Measurements from ENCODE around the gene SEMA3A. TPM values are rescaled to one million over a fixed set of nuclear protein-coding genes. Genes with fewer than 3 reads are reported as not detected.

The SEMA3A gene
- total and polyA plus RNA-seq, 2 of the 13 experiments (the other 11 are each of a cell fraction or from before 2014, with no cell fraction given): 0.29 to 1.2 TPM

- TF ChIP-seq KLF6 (CRISPR knock-in tag; IDR thresholded peaks at IDR 0.05) (no peak), ZNF576 (CRISPR knock-in tag; IDR thresholded peaks at IDR 0.05) (no peak), ZFP41 (CRISPR knock-in tag; IDR thresholded peaks at IDR 0.05; ENCODE audit: borderline replicate concordance) (no peak), ZNF441 (CRISPR knock-in tag; IDR thresholded peaks at IDR 0.05; ENCODE audit: borderline replicate concordance) (no peak), TRIM24 (CRISPR knock-in tag; IDR thresholded peaks at IDR 0.05) (no peak), KAT7 (CRISPR knock-in tag; IDR thresholded peaks at IDR 0.05; ENCODE audit: borderline replicate concordance) (no peak), NKX3-1 (CRISPR knock-in tag; IDR thresholded peaks at IDR 0.05) (no peak), KLF15 (CRISPR knock-in tag; IDR thresholded peaks at IDR 0.05; ENCODE audit: borderline replicate concordance) (no peak), DNMT3B (CRISPR knock-in tag; conservative IDR thresholded peaks at IDR 0.05) (no peak), NR3C1 (CRISPR knock-in tag; IDR thresholded peaks at IDR 0.05) (no peak), BCL6 (CRISPR knock-in tag; IDR thresholded peaks at IDR 0.05) (no peak), ZNF605 (CRISPR knock-in tag; IDR thresholded peaks at IDR 0.05) (no peak), PHF8 (CRISPR knock-in tag; IDR thresholded peaks at IDR 0.05) (no peak), ZNF75D (CRISPR knock-in tag; IDR thresholded peaks at IDR 0.05; ENCODE audit: borderline replicate concordance) (no peak), KDM1A (CRISPR knock-in tag; IDR thresholded peaks at IDR 0.05) (no peak), ZBTB3 (CRISPR knock-in tag; IDR thresholded peaks at IDR 0.05; ENCODE audit: borderline replicate concordance, low read depth) (no peak), SP140L (CRISPR knock-in tag; IDR thresholded peaks at IDR 0.05; ENCODE audit: borderline replicate concordance) (no peak), ZNF207 (IDR thresholded peaks at IDR 0.05; ENCODE audit: borderline replicate concordance) (no peak), DBP (CRISPR knock-in tag; IDR thresholded peaks at IDR 0.05; ENCODE audit: not compliant biosample characterization) (no peak)
- TF ChIP-seq, protein P1, sequence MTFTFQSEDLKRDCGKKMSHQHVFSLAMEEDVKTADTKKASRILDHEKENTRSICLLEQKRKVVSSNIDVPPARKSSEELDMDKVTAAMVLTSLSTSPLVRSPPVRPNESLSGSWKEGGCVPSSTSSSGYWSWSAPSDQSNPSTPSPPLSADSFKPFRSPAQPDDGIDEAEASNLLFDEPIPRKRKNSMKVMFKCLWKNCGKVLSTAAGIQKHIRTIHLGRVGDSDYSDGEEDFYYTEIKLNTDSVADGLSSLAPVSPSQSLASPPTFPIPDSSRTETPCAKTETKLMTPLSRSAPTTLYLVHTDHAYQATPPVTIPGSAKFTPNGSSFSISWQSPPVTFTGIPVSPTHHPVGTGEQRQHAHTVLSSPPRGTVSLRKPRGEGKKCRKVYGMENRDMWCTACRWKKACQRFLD (CRISPR knock-in tag; IDR thresholded peaks at IDR 0.05; ENCODE audit: borderline replicate concordance): no peak
- TF ChIP-seq, protein P2, sequence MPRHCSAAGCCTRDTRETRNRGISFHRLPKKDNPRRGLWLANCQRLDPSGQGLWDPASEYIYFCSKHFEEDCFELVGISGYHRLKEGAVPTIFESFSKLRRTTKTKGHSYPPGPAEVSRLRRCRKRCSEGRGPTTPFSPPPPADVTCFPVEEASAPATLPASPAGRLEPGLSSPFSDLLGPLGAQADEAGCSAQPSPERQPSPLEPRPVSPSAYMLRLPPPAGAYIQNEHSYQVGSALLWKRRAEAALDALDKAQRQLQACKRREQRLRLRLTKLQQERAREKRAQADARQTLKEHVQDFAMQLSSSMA (CRISPR knock-in tag; IDR thresholded peaks at IDR 0.05): no peak
- TF ChIP-seq, protein P3, sequence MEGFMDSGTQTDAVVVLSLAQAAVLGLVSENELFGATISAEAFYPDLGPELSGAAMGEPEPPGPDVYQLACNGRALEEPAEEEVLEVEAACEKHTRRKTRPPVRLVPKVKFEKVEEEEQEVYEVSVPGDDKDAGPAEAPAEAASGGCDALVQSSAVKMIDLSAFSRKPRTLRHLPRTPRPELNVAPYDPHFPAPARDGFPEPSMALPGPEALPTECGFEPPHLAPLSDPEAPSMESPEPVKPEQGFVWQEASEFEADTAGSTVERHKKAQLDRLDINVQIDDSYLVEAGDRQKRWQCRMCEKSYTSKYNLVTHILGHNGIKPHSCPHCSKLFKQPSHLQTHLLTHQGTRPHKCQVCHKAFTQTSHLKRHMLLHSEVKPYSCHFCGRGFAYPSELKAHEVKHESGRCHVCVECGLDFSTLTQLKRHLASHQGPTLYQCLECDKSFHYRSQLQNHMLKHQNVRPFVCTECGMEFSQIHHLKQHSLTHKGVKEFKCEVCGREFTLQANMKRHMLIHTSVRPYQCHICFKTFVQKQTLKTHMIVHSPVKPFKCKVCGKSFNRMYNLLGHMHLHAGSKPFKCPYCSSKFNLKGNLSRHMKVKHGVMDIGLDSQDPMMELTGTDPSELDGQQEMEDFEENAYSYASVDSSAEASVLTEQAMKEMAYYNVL (CRISPR knock-in tag; IDR thresholded peaks at IDR 0.05; ENCODE audit: borderline replicate concordance): no peak
- TF ChIP-seq, protein P4, sequence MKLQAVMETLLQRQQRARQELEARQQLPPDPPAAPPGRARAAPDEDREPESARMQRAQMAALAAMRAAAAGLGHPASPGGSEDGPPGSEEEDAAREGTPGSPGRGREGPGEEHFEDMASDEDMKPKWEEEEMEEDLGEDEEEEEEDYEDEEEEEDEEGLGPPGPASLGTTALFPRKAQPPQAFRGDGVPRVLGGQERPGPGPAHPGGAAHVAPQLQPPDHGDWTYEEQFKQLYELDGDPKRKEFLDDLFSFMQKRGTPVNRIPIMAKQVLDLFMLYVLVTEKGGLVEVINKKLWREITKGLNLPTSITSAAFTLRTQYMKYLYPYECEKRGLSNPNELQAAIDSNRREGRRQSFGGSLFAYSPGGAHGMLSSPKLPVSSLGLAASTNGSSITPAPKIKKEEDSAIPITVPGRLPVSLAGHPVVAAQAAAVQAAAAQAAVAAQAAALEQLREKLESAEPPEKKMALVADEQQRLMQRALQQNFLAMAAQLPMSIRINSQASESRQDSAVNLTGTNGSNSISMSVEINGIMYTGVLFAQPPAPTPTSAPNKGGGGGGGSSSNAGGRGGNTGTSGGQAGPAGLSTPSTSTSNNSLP (IDR thresholded peaks at IDR 0.05; ENCODE audit: low read depth, low read length): peak; percentile 66
- TF ChIP-seq, protein P5, sequence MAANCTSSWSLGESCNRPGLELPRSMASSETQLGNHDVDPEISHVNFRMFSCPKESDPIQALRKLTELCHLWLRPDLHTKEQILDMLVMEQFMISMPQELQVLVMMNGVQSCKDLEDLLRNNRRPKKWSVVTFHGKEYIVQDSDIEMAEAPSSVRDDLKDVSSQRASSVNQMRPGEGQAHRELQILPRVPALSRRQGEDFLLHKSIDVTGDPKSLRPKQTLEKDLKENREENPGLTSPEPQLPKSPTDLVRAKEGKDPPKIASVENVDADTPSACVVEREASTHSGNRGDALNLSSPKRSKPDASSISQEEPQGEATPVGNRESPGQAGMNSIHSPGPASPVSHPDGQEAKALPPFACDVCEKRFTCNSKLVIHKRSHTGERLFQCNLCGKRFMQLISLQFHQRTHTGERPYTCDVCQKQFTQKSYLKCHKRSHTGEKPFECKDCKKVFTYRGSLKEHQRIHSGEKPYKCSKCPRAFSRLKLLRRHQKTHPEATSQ (CRISPR knock-in tag; IDR thresholded peaks at IDR 0.05; ENCODE audit: borderline replicate concordance): no peak
Observed at GRCh38 chr7:84040355-84040754, 154.2 kb downstream of the SEMA3A start (continued).
